Testis (tissue), 3 donors: ENCODE measurements around the gene GRIN1. TPM values are rescaled to one million over a fixed set of nuclear protein-coding genes. Genes with fewer than 3 reads are reported as not detected.

Source experiments
- DNase-seq: peaks from one replicate; pipeline ENCODE4 v3.0.0-alpha.2; 2019
- H3K27ac ChIP-seq, 2 donors: fragments of 200-600 bp; sonication (generic); one replicate each; pipeline ENCODE4 v1.5.1; 2019
- H3K27me3 ChIP-seq: fragments of 200-600 bp; sonication (generic); one replicate; pipeline ENCODE4 v1.5.1; 2019
- H3K36me3 ChIP-seq: fragments of 200-600 bp; sonication (generic); one replicate; pipeline ENCODE4 v1.5.1; 2017; ENCODE audit warnings: low read depth; ENCODE audit errors: missing control alignments
- H3K4me1 ChIP-seq: fragments of 200-600 bp; sonication (generic); one replicate; pipeline ENCODE4 v1.5.1; 2019
- H3K4me3 ChIP-seq, 2 donors: fragments of 200-600 bp; sonication (generic); one replicate each; pipeline ENCODE4 v1.5.1; 2017 to 2019
- H3K9me3 ChIP-seq: fragments of 200-600 bp; sonication (generic); one replicate; pipeline ENCODE4 v1.5.1; 2017
- CTCF ChIP-seq, 3 experiments: fragments of 450-650 bp in 2 of 3; fragments of 200-600 bp in 1 of 3; sonication (generic) in 1 of 3; IDR thresholded peaks; one replicate each; pipeline ENCODE4 v1.5.1; 2016 to 2019; ENCODE audit warnings: antibody characterized with exemption in 3 of 3, mild to moderate bottlenecking in 2 of 3, moderate library complexity in 1 of 3
- POLR2A ChIP-seq: fragments of 450-650 bp; IDR thresholded peaks from one replicate; pipeline ENCODE4 v1.6.1; 2017; ENCODE audit warnings: antibody characterized with exemption, mild to moderate bottlenecking, moderate library complexity
- WGBS, 2 donors: methylation state at CpG; one replicate each; pipeline ENCODE4 v1.1.5; 2018; 5-methylcytosine and 5-hydroxymethylcytosine counted together
- intact Hi-C: fragments of 100-400 bp; cut with DNase I; formaldehyde crosslinking; loops from one replicate; pipeline ENCODE4 v1.15.1; 2023; ENCODE audit warnings: low total_unique reads
- polyA plus RNA-seq: library from polyadenylated mRNA; stranded (reverse); fragments of 350-450 nt; fragmentation: Illumina TruSeq; extraction: RNeasy Lipid Tissue Mini Kit (QIAGEN cat#74804); gene quantifications from one replicate; pipeline ENCODE4 v1.2.3, GENCODE V29; 2014; ENCODE audit warnings: low read depth, low replicate concordance; ENCODE audit not compliant: insufficient read depth
- total RNA-seq, 2 donors: library from RNA; depleted of rRNA; stranded (reverse); fragments of >200 nt; gene quantifications; one replicate each; pipeline ENCODE4 v1.2.3, GENCODE V29; 2016

The GRIN1 gene
- total and polyA plus RNA-seq, 3 donors from 2014 or later: 0.79 to 3.8 (median 1.5) TPM

- no peaks in the 10 kb centered on the region for H3K36me3 ChIP-seq
- no peaks in the 10 kb centered on the region for H3K27me3 ChIP-seq
- DNase-seq: no peak
- 90% methylated on average over 9 to 16 of the region's 20 CpGs for WGBS, 2 donors
- intact Hi-C loops: no loop called here
- no peak overlapping the region for H3K4me3 ChIP-seq
- H3K9me3 ChIP-seq: no peaks in the 10 kb centered on the region
- TF ChIP-seq CTCF (IDR thresholded peaks at IDR 0.05) (no peak), POLR2A (no peak)
- no peaks in the 10 kb centered on the region for H3K4me1 ChIP-seq
- H3K27ac ChIP-seq: no peak overlapping the region
Observed at GRCh38 chr9:137097761-137098462, 41.0 kb upstream of the GRIN1 start.

- H3K4me1 ChIP-seq: no peaks in the 10 kb centered on the region
- no peaks in the 10 kb centered on the region for H3K9me3 ChIP-seq
- H3K27me3 ChIP-seq: no peaks in the 10 kb centered on the region
- H3K27ac ChIP-seq: no peak overlapping the region
- H3K4me3 ChIP-seq: no peak overlapping the region
- no peaks in the 10 kb centered on the region for H3K36me3 ChIP-seq
- 93 to 95% methylated on average over 11 to 14 of the region's 14 CpGs for WGBS, 2 donors
- TF ChIP-seq POLR2A (no peak), CTCF (IDR thresholded peaks at IDR 0.05) (no peak)
- intact Hi-C loops: no loop called here
- DNase-seq: no peak
Observed at GRCh38 chr9:137099231-137099630, 39.7 kb upstream of the GRIN1 start.

- intact Hi-C loops: no loop called here
- 81 to 86% methylated on average over 37 of the region's 37 CpGs for WGBS, 2 donors
Observed at GRCh38 chr9:137103206-137103999, 35.6 kb upstream of the GRIN1 start.

GRCh38 chr9:137105814-137106661, 32.9 kb upstream of the GRIN1 start:
- Histone ChIP-seq H3K27me3 (no peaks in the 10 kb centered on the region), H3K4me1 (no peaks in the 10 kb centered on the region), H3K36me3 (no peaks in the 10 kb centered on the region), H3K27ac (no peak overlapping the region), H3K4me3 (no peak overlapping the region), H3K9me3 (no peaks in the 10 kb centered on the region)
- no peak for DNase-seq
- intact Hi-C loops: no loop called here
- 95% methylated on average over 8 to 31 of the region's 31 CpGs for WGBS, 2 donors
- no peak for TF ChIP-seq POLR2A

More at GRCh38 chr9:137103206-137103999, 35.6 kb upstream of the GRIN1 start:
- Histone ChIP-seq H3K27me3 (no peaks in the 10 kb centered on the region), H3K4me3 (no peak overlapping the region), H3K36me3 (no peaks in the 10 kb centered on the region), H3K9me3 (no peaks in the 10 kb centered on the region), H3K27ac (no peak overlapping the region), H3K4me1 (no peaks in the 10 kb centered on the region)
- TF ChIP-seq POLR2A: no peak
- no peak for TF ChIP-seq CTCF (IDR thresholded peaks at IDR 0.05)
- DNase-seq: no peak
